Measurements from ENCODE around the gene HPS1. TPM values are rescaled to one million over a fixed set of nuclear protein-coding genes. Genes with fewer than 3 reads are reported as not detected.

The HPS1 gene
- total RNA-seq, 2 experiments from 2014 or later = 51.9 to 52.1 TPM

- H3K4me1 Mint-ChIP-seq (ENCODE audit: low read depth) = no peaks in the 10 kb centered on the region
- ChIA-PET POLR2A (interaction anchor here (0.6 kb wide), 1 partner anchor 534 kb away, joined by 3 read pairs; no protein-coding TSS in a partner anchor), CTCF (interaction anchor here (1.1 kb wide), 1 partner anchor 12 kb away, joined by 3 read pairs; no protein-coding TSS in a partner anchor)
- intact Hi-C loops (cut with micrococcal nuclease) = no loop called here
- no peak overlapping the region for H3K4me3 Mint-ChIP-seq
- ATAC-seq (no peak), DNase-seq (no peak)
- peaks cover 6% of the 10 kb centered on the region for H3K36me3 Mint-ChIP-seq (ENCODE audit: low read depth)
- no peaks in the 10 kb centered on the region for H3K9me3 Mint-ChIP-seq
- TF ChIP-seq CTCF (IDR thresholded peaks at IDR 0.05) = no peak
- H3K27me3 Mint-ChIP-seq = no peaks in the 10 kb centered on the region
- H3K27ac Mint-ChIP-seq = no peak overlapping the region
Measured at GRCh38 chr10:98423691-98424120, 23.0 kb downstream of the HPS1 start.

- Mint-ChIP-seq H3K27me3 (no peaks in the 10 kb centered on the region), H3K27ac (no peak overlapping the region), H3K36me3 (ENCODE audit: low read depth) (peaks cover 6% of the 10 kb centered on the region), H3K4me3 (no peak overlapping the region), H3K4me1 (ENCODE audit: low read depth) (no peaks in the 10 kb centered on the region), H3K9me3 (no peaks in the 10 kb centered on the region)
- no peak for DNase-seq
- intact Hi-C loops (cut with micrococcal nuclease) = no loop called here
- CTCF ChIA-PET = interaction anchor here (1.1 kb wide), 1 partner anchor 13 kb away, joined by 3 read pairs; no protein-coding TSS in a partner anchor
- TF ChIP-seq CTCF (IDR thresholded peaks at IDR 0.05) = no peak
- POLR2A ChIA-PET = interaction anchor here (1.0 kb wide), 1 partner anchor 22 kb away, joined by 3 read pairs; no protein-coding TSS in a partner anchor
- no peak for ATAC-seq
Measured at GRCh38 chr10:98422182-98422581, 24.6 kb downstream of the HPS1 start.

- Mint-ChIP-seq H3K36me3 (ENCODE audit: low read depth) (peaks cover 6% of the 10 kb centered on the region), H3K27ac (no peak overlapping the region), H3K4me3 (no peak overlapping the region), H3K9me3 (no peaks in the 10 kb centered on the region), H3K4me1 (ENCODE audit: low read depth) (no peaks in the 10 kb centered on the region), H3K27me3 (no peaks in the 10 kb centered on the region)
- intact Hi-C loops (cut with micrococcal nuclease) = no loop called here
- ChIA-PET CTCF (no interaction called here), POLR2A (interaction anchor here (0.9 kb wide), 1 partner anchor 134 kb away, joined by 5 read pairs; no protein-coding TSS in a partner anchor)
- ATAC-seq (no peak), DNase-seq (no peak)
- TF ChIP-seq CTCF (IDR thresholded peaks at IDR 0.05) = no peak
Measured at GRCh38 chr10:98420786-98421185, 25.9 kb downstream of the HPS1 start.

- intact Hi-C loops (cut with micrococcal nuclease) = no loop called here
- ATAC-seq (no peak), DNase-seq (no peak)
- Mint-ChIP-seq H3K9me3 (no peaks in the 10 kb centered on the region), H3K27ac (no peak overlapping the region), H3K4me1 (ENCODE audit: low read depth) (peaks cover 8% of the 10 kb centered on the region), H3K36me3 (ENCODE audit: low read depth) (peaks cover 6% of the 10 kb centered on the region), H3K4me3 (no peak overlapping the region), H3K27me3 (no peaks in the 10 kb centered on the region)
- ChIA-PET CTCF (interaction anchor here (0.9 kb wide), 1 partner anchor 48 kb away, joined by 3 read pairs; no protein-coding TSS in a partner anchor), POLR2A (no interaction called here)
- no peak for TF ChIP-seq CTCF (IDR thresholded peaks at IDR 0.05)
Measured at GRCh38 chr10:98419469-98420261, 27.1 kb downstream of the HPS1 start.
